Heart left ventricle (tissue), 16 donors: ENCODE measurements around the gene HGS. TPM values are rescaled to one million over a fixed set of nuclear protein-coding genes. Genes with fewer than 3 reads are reported as not detected.
A peak's percentile ranks its signal among the peaks of the same experiment; 100 is the strongest.

Source experiments
- ATAC-seq, 4 donors: fragments of 200-7000 bp; cut with Tn5 transposase; one replicate each; pipeline ENCODE4 v1.9.1; 2020 to 2022; ENCODE audit warnings: moderate library complexity in 4 of 4, mild to moderate bottlenecking in 3 of 4, moderate number of reproducible peaks in 1 of 4
- DNase-seq, 5 donors: peaks; one replicate each; pipeline ENCODE4 v3.0.0-alpha.2; 2020
- H3K27ac ChIP-seq, 12 donors: fragments of 200-600 bp; sonication (generic) in 4 of 12; one replicate each; pipeline versions ENCODE4 v1.5.0 to v1.8.0; 2016 to 2022; ENCODE audit warnings: mild to moderate bottlenecking in 2 of 12
- H3K27me3 ChIP-seq, 9 donors: fragments of 200-600 bp; sonication (generic) in 2 of 9; one replicate each; pipeline versions ENCODE4 v1.5.1 to v1.8.0; 2016 to 2022; ENCODE audit warnings: mild to moderate bottlenecking in 3 of 9
- H3K36me3 ChIP-seq, 9 donors: fragments of 200-600 bp; sonication (generic) in 2 of 9; one replicate each; pipeline versions ENCODE4 v1.5.0 to v1.8.0; 2018 to 2022; ENCODE audit warnings: mild to moderate bottlenecking in 2 of 9
- H3K4me1 ChIP-seq, 12 donors: fragments of 200-600 bp; sonication (generic) in 4 of 12; one replicate each; pipeline versions ENCODE4 v1.5.0 to v1.8.0; 2016 to 2022; ENCODE audit warnings: mild to moderate bottlenecking in 3 of 12
- H3K4me3 ChIP-seq, 12 donors: fragments of 200-600 bp; sonication (generic) in 4 of 12; one replicate each; pipeline versions ENCODE4 v1.5.0 to v1.8.0; 2017 to 2022; ENCODE audit warnings: mild to moderate bottlenecking in 9 of 12, moderate library complexity in 4 of 12
- H3K9me3 ChIP-seq, 12 donors: fragments of 200-600 bp; sonication (generic) in 4 of 12; one replicate each; pipeline versions ENCODE4 v1.5.0 to v1.8.0; 2016 to 2022; ENCODE audit warnings: mild to moderate bottlenecking in 1 of 12
- POLR2A ChIP-seq, 2 donors: fragments of 450-650 bp; IDR thresholded peaks; one replicate each; pipeline ENCODE4 v1.6.1; 2017; ENCODE audit warnings: antibody characterized with exemption in 2 of 2, mild to moderate bottlenecking in 2 of 2, moderate library complexity in 2 of 2
- WGBS, 4 donors: extraction: QIAGEN DNeasy Blood & Tissue Kit in 2 of 4; methylation state at CpG; one replicate each; pipeline versions ENCODE4 v1.1.5 to v1.1.7; 2013 to 2018; 5-methylcytosine and 5-hydroxymethylcytosine counted together
- intact Hi-C, 10 donors: fragments of 100-400 bp; cut with DNase I; formaldehyde crosslinking; loops; one replicate each; pipeline versions ENCODE4 v1.11.1 to v1.14.2; 2022
- polyA plus RNA-seq, 2 donors: library from polyadenylated mRNA; stranded (reverse); fragments of 200-250 nt; gene quantifications; one replicate each; pipeline ENCODE4 v1.2.3, GENCODE V29; 2013
- total RNA-seq, 9 donors: library from RNA; depleted of rRNA in 2 of 9; stranded (reverse); fragments of >200 nt in 2 of 9; fragmentation: NEBNext Ultra II Directional in 3 of 9; extraction: Animal tissue kit (Norgen Biotek cat#: 25700) in 3 of 9; gene quantifications; one replicate each; pipeline versions ENCODE4 v1.1.0 to v1.2.4, GENCODE V29; 2016 to 2023
- TF ChIP-seq, protein P1 (sequence below), 12 donors: fragments of 200-600 bp; sonication (generic) in 4 of 12; IDR thresholded peaks; one replicate each; pipeline versions ENCODE4 v1.5.0 to v1.8.0; 2018 to 2022; ENCODE audit warnings: antibody characterized with exemption in 12 of 12, mild to moderate bottlenecking in 5 of 12
- donor health status: ischemic (EF 13 %, LVEDD 7.1; RV severe dilation, severe dysfunction).
- donor health status: healthy with polysubstance abuse.
- donor health status: DM: no; HTN: yes; CAD: no.
- donor health status: DM: no; HTN: no; CAD: no.
- donor health status: ischemic (EF 25% LVEDD 6.9; RV normal size, moderate dysfunction).
- donor health status: ischemic (EF 25% LVEDD 5.7; RV mildly dilated, moderate dysfunction).
- donor health status: healthy.
- donor health status: DM: yes; HTN: yes; CAD: no.
- donor health status: ischemic (EF 35%, LVEDD 5.7; RV mildly dilated, moderate dysfunction).
- donor health status: nonischemic (EF 11% LVEDD 7.7; RV severe dilation, severe dysfunction).
- donor health status: DM: yes; HTN: yes; CAD: no.
- donor health status: PGD.
- donor health status: ischemic (EF 29% LVEDD 5.4; RV normal size, mild dysfunction).
- donor health status: nonischemic (EF 23%, LVEDD 6.1; RV moderate dilation, normal function).

Gene HGS
- total and polyA plus RNA-seq, 11 donors, result 37.4 to 90.8 (median 44.7) TPM

DNA sequence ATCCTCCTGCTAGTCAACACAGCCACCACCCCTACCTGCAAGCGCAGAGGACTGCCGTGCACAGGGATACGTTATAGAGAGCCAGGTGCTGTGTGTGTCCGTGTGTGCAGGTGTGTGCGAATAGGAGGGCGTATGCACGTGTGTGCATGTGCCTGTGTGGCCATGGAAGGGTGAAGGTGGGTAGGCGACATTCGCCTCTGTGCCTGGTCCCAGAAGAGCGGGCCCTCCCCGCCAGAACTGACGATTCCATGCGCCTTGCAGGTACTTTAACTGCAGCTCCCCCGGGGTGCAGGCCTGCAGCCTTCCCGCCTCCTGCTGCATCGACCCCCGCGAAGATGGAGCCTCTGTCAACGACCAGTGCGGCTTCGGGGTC is 36.2 kb upstream of the HGS start:
- Histone ChIP-seq H3K9me3 (peaks cover 0 to 6% (median 0%) of the 10 kb centered on the region in 12 donors), H3K4me1 (peaks cover 0 to 8% (median 0%) of the 10 kb centered on the region in 12 donors), H3K36me3 (no peaks in the 10 kb centered on the region), H3K4me3 (peak overlapping the region in 1 of 12 donors; percentile 18), H3K27me3 (peaks cover 8 to 56% (median 25%) of the 10 kb centered on the region in 9 donors), H3K27ac (no peak overlapping the region)
- intact Hi-C loops, result no loop called here
- no peak for DNase-seq
- WGBS, 4 donors, result 25 to 42% (median 30%) methylated on average over 14 to 21 of the region's 21 CpGs
- no peak for TF ChIP-seq POLR2A (IDR thresholded peaks at IDR 0.05)
- TF ChIP-seq, protein P1, sequence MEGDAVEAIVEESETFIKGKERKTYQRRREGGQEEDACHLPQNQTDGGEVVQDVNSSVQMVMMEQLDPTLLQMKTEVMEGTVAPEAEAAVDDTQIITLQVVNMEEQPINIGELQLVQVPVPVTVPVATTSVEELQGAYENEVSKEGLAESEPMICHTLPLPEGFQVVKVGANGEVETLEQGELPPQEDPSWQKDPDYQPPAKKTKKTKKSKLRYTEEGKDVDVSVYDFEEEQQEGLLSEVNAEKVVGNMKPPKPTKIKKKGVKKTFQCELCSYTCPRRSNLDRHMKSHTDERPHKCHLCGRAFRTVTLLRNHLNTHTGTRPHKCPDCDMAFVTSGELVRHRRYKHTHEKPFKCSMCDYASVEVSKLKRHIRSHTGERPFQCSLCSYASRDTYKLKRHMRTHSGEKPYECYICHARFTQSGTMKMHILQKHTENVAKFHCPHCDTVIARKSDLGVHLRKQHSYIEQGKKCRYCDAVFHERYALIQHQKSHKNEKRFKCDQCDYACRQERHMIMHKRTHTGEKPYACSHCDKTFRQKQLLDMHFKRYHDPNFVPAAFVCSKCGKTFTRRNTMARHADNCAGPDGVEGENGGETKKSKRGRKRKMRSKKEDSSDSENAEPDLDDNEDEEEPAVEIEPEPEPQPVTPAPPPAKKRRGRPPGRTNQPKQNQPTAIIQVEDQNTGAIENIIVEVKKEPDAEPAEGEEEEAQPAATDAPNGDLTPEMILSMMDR (IDR thresholded peaks at IDR 0.05), result no peak
- ATAC-seq, result no peak

DNA sequence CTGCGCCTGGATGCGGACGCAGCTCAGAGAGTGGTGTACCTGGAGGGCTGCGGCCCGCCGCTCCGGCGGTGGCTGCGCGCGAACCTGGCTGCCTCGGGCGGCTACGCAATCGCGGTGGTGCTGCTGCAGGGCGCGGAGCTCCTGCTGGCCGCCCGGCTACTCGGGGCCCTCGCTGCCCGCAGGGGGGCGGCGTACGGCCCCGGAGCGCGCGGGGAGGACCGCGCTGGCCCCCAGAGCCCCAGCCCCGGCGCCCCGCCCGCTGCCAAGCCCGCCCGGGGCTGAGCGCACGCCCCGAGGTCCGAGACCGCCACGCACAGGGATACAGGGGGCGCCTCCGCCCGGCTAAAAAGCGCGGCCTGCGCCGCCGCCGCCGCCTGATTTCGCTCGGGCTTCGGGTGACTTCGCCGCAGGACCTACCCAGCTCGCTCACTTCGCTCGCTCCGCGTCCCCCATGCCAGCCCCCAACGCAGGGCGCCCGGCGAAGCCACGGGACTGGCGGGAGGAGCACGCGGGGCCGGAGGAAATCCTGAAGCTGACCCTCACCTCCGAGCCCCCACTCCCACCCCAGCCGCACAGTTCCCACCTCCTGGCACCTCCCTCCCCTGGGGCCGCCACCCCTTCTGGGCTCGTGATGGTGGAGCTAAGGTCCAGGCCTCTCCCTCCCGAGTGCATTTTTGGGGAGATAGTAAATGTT is 35.7 kb upstream of the HGS start:
- Histone ChIP-seq H3K4me1 (peaks cover 0 to 8% (median 0%) of the 10 kb centered on the region in 12 donors), H3K4me3 (peak overlapping the region in 1 of 12 donors; percentile 18), H3K27me3 (peaks cover 8 to 59% (median 25%) of the 10 kb centered on the region in 9 donors), H3K27ac (no peak overlapping the region), H3K9me3 (peaks cover 0 to 6% (median 0%) of the 10 kb centered on the region in 12 donors), H3K36me3 (no peaks in the 10 kb centered on the region)
- intact Hi-C loops, result no loop called here
- TF ChIP-seq POLR2A (IDR thresholded peaks at IDR 0.05), result no peak
- TF ChIP-seq, protein P1 (IDR thresholded peaks at IDR 0.05), result no peak
- DNase-seq (no peak), ATAC-seq (no peak)
- 4 to 9% (median 7%) methylated on average over 15 to 78 of the region's 78 CpGs for whole genome bisulfite sequencing, 4 donors

DNA sequence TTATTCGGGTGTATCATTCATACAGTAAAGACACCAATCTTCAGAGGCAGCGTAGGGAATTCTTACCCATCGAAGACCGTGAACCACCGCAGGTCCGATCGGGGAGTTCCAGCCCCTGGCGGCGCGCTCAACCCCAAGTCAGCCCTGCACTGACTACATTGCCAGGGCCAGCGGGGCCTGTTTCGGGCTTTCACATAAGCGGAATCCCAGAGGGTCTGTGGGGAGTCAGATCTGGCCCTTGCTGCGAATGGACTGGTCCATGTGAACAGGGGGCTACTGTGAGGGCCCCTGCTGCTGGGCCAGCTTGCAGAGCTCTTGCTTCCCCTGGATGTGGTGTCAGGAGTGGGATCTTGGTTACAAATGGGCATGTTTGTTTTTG is 35.1 kb upstream of the HGS start:
- TF ChIP-seq, protein P1 (IDR thresholded peaks at IDR 0.05), result no peak
- peaks cover 8 to 65% (median 25%) of the 10 kb centered on the region in 9 donors for H3K27me3 ChIP-seq

DNA sequence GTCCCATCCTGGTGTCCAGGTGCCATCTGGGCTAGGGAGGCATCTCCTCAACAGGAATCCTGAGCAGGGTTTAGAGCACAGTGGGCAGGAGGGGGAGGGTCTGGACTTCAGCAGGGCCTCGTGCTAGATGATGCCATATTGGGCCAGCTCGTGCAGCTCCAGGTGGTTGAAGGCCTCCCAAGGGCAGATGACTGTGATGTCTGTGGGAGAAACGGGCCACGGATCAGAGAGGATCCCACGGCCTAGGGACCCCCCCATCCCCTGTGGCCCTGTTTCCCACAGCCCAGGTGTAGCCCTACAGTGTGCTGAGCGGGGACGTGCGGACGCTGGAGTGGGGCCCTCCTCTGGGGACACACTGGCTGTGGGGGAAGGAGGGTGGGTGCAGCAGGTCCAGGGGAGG is 32.9 kb upstream of the HGS start:
- ATAC-seq (peak in 1 of 4 donors; percentile 14), DNase-seq (no peak)
- H3K9me3 ChIP-seq, result peaks cover 0 to 6% (median 0%) of the 10 kb centered on the region in 12 donors
- H3K27ac ChIP-seq, result no peak overlapping the region
- H3K4me1 ChIP-seq, result peaks cover 0 to 8% (median 0%) of the 10 kb centered on the region in 12 donors
- 72 to 83% (median 81%) methylated on average over 7 to 9 of the region's 9 CpGs for WGBS, 4 donors
- TF ChIP-seq POLR2A (IDR thresholded peaks at IDR 0.05), result no peak
- TF ChIP-seq, protein P1 (IDR thresholded peaks at IDR 0.05), result no peak
- H3K4me3 ChIP-seq, result no peak overlapping the region
- intact Hi-C loops, result no loop called here
- H3K36me3 ChIP-seq, result no peaks in the 10 kb centered on the region
- H3K27me3 ChIP-seq, result peaks cover 8 to 69% (median 25%) of the 10 kb centered on the region in 9 donors

More for the DNA sequence above, 35.1 kb upstream of the HGS start:
- ATAC-seq (no peak), DNase-seq (no peak)
- Histone ChIP-seq H3K4me1 (peaks cover 0 to 8% (median 0%) of the 10 kb centered on the region in 12 donors), H3K9me3 (peaks cover 0 to 6% (median 0%) of the 10 kb centered on the region in 12 donors), H3K27ac (no peak overlapping the region), H3K4me3 (peak overlapping the region in 1 of 12 donors; percentile 11), H3K36me3 (no peaks in the 10 kb centered on the region)
- 54 to 58% (median 56%) methylated on average over 13 to 14 of the region's 14 CpGs for WGBS, 4 donors
- intact Hi-C loops, result no loop called here
